Panc1 (cell line): ENCODE data around the gene ASPSCR1.

Experiments
- POLR2AphosphoS5 ChIP-seq: IDR thresholded peaks from 2 replicates; pipeline ENCODE4 v1.6.1; 2012; ENCODE audit warnings: mild to moderate bottlenecking, low read depth, low read length, moderate library complexity
- TF ChIP-seq, protein P1 (sequence below): fragments of 450-650 bp; IDR thresholded peaks from 2 replicates; pipeline ENCODE4 v1.5.1; 2017; ENCODE audit warnings: mild to moderate bottlenecking

DNA sequence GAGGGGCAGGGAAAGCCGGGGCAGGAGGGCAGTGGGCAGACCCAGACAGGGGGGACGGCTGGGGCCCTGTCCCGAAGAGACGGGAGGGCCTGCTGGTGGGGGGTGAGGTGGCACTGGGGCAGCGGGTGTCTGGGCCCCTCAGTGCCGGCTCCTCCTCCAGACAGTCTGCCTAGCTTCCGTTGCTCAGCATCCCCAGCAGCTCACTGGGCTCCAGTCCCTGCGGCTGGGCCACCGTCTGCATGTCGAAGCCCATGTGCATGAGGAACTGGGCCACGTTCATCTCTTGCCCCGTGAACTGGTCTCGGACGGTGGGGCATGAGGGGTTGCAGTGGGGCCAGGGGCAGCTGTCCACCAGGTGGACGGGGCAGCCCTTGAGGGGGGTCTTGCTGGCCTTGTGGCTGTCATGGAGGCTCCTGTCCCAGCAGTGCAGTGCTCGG is 24.6 kb upstream of the ASPSCR1 start:
- TF ChIP-seq, protein P1, sequence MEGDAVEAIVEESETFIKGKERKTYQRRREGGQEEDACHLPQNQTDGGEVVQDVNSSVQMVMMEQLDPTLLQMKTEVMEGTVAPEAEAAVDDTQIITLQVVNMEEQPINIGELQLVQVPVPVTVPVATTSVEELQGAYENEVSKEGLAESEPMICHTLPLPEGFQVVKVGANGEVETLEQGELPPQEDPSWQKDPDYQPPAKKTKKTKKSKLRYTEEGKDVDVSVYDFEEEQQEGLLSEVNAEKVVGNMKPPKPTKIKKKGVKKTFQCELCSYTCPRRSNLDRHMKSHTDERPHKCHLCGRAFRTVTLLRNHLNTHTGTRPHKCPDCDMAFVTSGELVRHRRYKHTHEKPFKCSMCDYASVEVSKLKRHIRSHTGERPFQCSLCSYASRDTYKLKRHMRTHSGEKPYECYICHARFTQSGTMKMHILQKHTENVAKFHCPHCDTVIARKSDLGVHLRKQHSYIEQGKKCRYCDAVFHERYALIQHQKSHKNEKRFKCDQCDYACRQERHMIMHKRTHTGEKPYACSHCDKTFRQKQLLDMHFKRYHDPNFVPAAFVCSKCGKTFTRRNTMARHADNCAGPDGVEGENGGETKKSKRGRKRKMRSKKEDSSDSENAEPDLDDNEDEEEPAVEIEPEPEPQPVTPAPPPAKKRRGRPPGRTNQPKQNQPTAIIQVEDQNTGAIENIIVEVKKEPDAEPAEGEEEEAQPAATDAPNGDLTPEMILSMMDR = no peak
- TF ChIP-seq POLR2AphosphoS5 = no peak
